CD14-positive monocyte (primary cell): Measurements from ENCODE around the gene TMEM132C. TPM values are rescaled to one million over a fixed set of nuclear protein-coding genes. Genes with fewer than 3 reads are reported as not detected.

Source experiments
- DNase-seq, 3 donors: peaks; one replicate each; pipeline ENCODE4 v3.0.0-alpha.2; 2011 to 2022
- H2AFZ ChIP-seq: 2 replicates; pipeline ENCODE4 v1.6.0; 2012; ENCODE audit warnings: mild to moderate bottlenecking, low read depth, low read length, inconsistent platforms; ENCODE audit not compliant: insufficient read depth, poor library complexity, severe bottlenecking
- H3K27ac ChIP-seq, 2 donors: 1 replicate in 1 of 2; 2 replicates in 1 of 2; pipeline ENCODE4 v1.5.1; 2012 to 2013; ENCODE audit warnings: low read length in 2 of 2, control low read depth in 1 of 2, inconsistent platforms in 1 of 2, low read depth in 1 of 2, mild to moderate bottlenecking in 1 of 2
- H3K27me3 ChIP-seq, 2 donors: one replicate each; pipeline versions ENCODE4 v1.6.0 to v1.6.1; 2011 to 2013; ENCODE audit warnings: low read length in 2 of 2; ENCODE audit not compliant: control insufficient read depth in 2 of 2, insufficient read depth in 2 of 2
- H3K36me3 ChIP-seq, 2 donors: replicated peaks in 1 of 2; 1 replicate in 1 of 2; 2 replicates in 1 of 2; pipeline versions ENCODE4 v1.5.1 to v1.6.1; 2012 to 2013; ENCODE audit warnings: low read length in 2 of 2, control low read depth in 1 of 2, inconsistent platforms in 1 of 2, mild to moderate bottlenecking in 1 of 2; ENCODE audit not compliant: insufficient read depth in 2 of 2, control insufficient read depth in 1 of 2
- H3K4me1 ChIP-seq, 2 donors: 1 replicate in 1 of 2; 2 replicates in 1 of 2; pipeline versions ENCODE4 v1.5.1 to v1.6.1; 2012 to 2013; ENCODE audit warnings: low read length in 2 of 2, control low read depth in 1 of 2, inconsistent platforms in 1 of 2, mild to moderate bottlenecking in 1 of 2, moderate library complexity in 1 of 2; ENCODE audit not compliant: insufficient read depth in 2 of 2, control insufficient read depth in 1 of 2
- H3K4me2 ChIP-seq: replicated peaks from 2 replicates; pipeline ENCODE3; 2012; ENCODE audit warnings: low read length, moderate library complexity, mild to moderate bottlenecking; ENCODE audit not compliant: poor library complexity, severe bottlenecking; ENCODE audit errors: extremely low read depth
- H3K4me3 ChIP-seq, 3 experiments: fragments of 200-600 bp in 1 of 3; sonication (generic) in 1 of 3; replicated peaks in 1 of 3; 1 replicate in 2 of 3; 2 replicates in 1 of 3; pipeline ENCODE4 v1.5.1; 2011 to 2013; ENCODE audit warnings: low read length in 3 of 3, mild to moderate bottlenecking in 3 of 3, control low read depth in 2 of 3, low read depth in 2 of 3, inconsistent platforms in 1 of 3, moderate library complexity in 1 of 3
- H3K79me2 ChIP-seq: 2 replicates; pipeline ENCODE4 v1.6.0; 2012; ENCODE audit warnings: mild to moderate bottlenecking, control low read depth, inconsistent platforms, low read length, moderate library complexity; ENCODE audit not compliant: insufficient read depth
- H3K9ac ChIP-seq: 2 replicates; pipeline ENCODE4 v1.6.0; 2017; ENCODE audit warnings: low read length, mild to moderate bottlenecking; ENCODE audit not compliant: insufficient read depth, poor library complexity, severe bottlenecking
- H3K9me3 ChIP-seq, 2 donors: replicated peaks in 1 of 2; 1 replicate in 1 of 2; 2 replicates in 1 of 2; pipeline versions ENCODE4 v1.5.1 to v1.6.1; 2012 to 2013; ENCODE audit warnings: low read length in 2 of 2, control low read depth in 1 of 2; ENCODE audit not compliant: control insufficient read depth in 1 of 2, insufficient read depth in 1 of 2
- H4K20me1 ChIP-seq: 2 replicates; pipeline ENCODE4 v1.6.0; 2012; ENCODE audit warnings: mild to moderate bottlenecking, low read length, control low read depth, moderate library complexity; ENCODE audit not compliant: insufficient read depth
- H3K27ac Mint-ChIP-seq, 7 donors: one replicate each; pipeline ENCODE4 v1.8.0; 2020; ENCODE audit warnings: mild to moderate bottlenecking in 7 of 7, mixed read lengths in 7 of 7, moderate library complexity in 6 of 7, inconsistent platforms in 2 of 7
- H3K27me3 Mint-ChIP-seq, 3 donors: one replicate each; pipeline ENCODE4 v1.8.0; 2021 to 2022; ENCODE audit warnings: low read depth in 3 of 3, mild to moderate bottlenecking in 3 of 3, mixed read lengths in 3 of 3, moderate library complexity in 3 of 3, inconsistent platforms in 1 of 3
- H3K36me3 Mint-ChIP-seq, 2 donors: one replicate each; pipeline ENCODE4 v1.8.0; 2020; ENCODE audit warnings: mixed read lengths in 2 of 2, inconsistent platforms in 1 of 2, mild to moderate bottlenecking in 1 of 2
- H3K4me1 Mint-ChIP-seq: one replicate; pipeline ENCODE4 v1.8.0; 2020; ENCODE audit warnings: mild to moderate bottlenecking, mixed read lengths
- H3K4me3 Mint-ChIP-seq, 2 donors: one replicate each; pipeline ENCODE4 v1.8.0; 2020; ENCODE audit warnings: mild to moderate bottlenecking in 2 of 2, mixed read lengths in 2 of 2, moderate library complexity in 1 of 2
- H3K9me3 Mint-ChIP-seq, 7 donors: one replicate each; pipeline ENCODE4 v1.8.0; 2020 to 2022; ENCODE audit warnings: mixed read lengths in 7 of 7, mild to moderate bottlenecking in 6 of 7, moderate library complexity in 6 of 7, inconsistent platforms in 2 of 7
- WGBS: methylation state at CpG from one replicate; pipeline ENCODE4 v1.1.5; 2013; ENCODE audit warnings: missing lambda C conversion rate; ENCODE audit not compliant: insufficient coverage; 5-methylcytosine and 5-hydroxymethylcytosine counted together
- intact Hi-C, 2 donors: fragments of 100-400 bp; cut with micrococcal nuclease; formaldehyde crosslinking; loops; one replicate each; pipeline versions ENCODE4 v1.15.0 to v1.15.1; 2023
- polyA plus RNA-seq, 3 donors: library from polyadenylated mRNA; depleted of rRNA in 1 of 3; unstranded in 2 of 3; stranded (reverse) in 1 of 3; fragments of 300-500 nt in 2 of 3; fragments of >200 nt in 1 of 3; fragmentation: Illumina TruSeq in 2 of 3; gene quantifications; 1 replicate in 2 of 3; 2 replicates in 1 of 3; pipeline ENCODE4 v1.2.3, GENCODE V29; 2012 to 2021
- TF ChIP-seq, protein P1 (sequence below): fragments of 200-600 bp; IDR thresholded peaks from one replicate; pipeline ENCODE4 v1.8.0; 2022; ENCODE audit warnings: antibody characterized with exemption, mild to moderate bottlenecking

Gene TMEM132C
- polyA plus RNA-seq, 3 donors, result not detected

DNA sequence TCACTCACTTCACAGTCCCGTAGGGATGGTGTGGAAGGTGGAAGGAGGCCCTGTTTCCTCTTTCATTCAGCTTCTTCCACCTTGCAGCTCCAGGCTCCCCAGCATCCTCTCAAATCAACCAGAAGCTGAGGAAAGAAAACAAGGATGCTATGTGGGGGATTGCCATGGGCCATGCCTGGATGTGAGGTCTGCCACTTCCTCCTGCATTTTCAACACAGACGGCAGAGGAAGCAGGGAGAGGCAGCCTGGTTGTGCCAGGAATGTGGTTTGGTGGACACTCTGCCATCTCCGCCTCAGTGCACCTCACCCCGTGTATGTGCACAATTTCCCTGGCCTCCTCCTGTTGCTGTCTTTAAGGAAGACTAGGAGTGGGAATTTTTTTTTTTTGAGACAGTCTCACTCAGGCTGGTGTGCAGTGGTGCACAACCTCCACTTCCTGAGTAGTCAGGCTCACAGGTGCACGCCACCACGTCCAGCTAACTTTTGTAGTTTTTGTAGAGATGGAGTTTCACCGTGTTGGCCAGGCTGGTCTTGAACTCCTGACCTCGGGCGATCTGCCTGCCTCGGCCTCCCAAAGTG is 457.6 kb downstream of the TMEM132C start:
- intact Hi-C loops, result no loop called here
- Mint-ChIP-seq H3K9me3 (peaks cover 0 to 9% (median 3%) of the 10 kb centered on the region in 7 donors), H3K4me1 (no peaks in the 10 kb centered on the region), H3K4me3 (no peak overlapping the region), H3K36me3 (no peaks in the 10 kb centered on the region), H3K27ac (no peak overlapping the region), H3K27me3 (peaks cover 0 to 6% (median 3%) of the 10 kb centered on the region in 3 donors)
- no peak overlapping the region for H3K9ac ChIP-seq
- H3K27ac ChIP-seq, result no peak overlapping the region
- no peak overlapping the region for H2AFZ ChIP-seq
- 79% methylated on average over 4 of the region's 10 CpGs for WGBS
- H3K4me1 ChIP-seq, result no peaks in the 10 kb centered on the region
- H3K9me3 ChIP-seq, result peaks cover 0 to 2% of the 10 kb centered on the region in 2 donors
- DNase-seq, result no peak
- H3K36me3 ChIP-seq, result no peaks in the 10 kb centered on the region
- TF ChIP-seq, protein P1, sequence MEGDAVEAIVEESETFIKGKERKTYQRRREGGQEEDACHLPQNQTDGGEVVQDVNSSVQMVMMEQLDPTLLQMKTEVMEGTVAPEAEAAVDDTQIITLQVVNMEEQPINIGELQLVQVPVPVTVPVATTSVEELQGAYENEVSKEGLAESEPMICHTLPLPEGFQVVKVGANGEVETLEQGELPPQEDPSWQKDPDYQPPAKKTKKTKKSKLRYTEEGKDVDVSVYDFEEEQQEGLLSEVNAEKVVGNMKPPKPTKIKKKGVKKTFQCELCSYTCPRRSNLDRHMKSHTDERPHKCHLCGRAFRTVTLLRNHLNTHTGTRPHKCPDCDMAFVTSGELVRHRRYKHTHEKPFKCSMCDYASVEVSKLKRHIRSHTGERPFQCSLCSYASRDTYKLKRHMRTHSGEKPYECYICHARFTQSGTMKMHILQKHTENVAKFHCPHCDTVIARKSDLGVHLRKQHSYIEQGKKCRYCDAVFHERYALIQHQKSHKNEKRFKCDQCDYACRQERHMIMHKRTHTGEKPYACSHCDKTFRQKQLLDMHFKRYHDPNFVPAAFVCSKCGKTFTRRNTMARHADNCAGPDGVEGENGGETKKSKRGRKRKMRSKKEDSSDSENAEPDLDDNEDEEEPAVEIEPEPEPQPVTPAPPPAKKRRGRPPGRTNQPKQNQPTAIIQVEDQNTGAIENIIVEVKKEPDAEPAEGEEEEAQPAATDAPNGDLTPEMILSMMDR, result no peak
- H3K27me3 ChIP-seq, result no peaks in the 10 kb centered on the region
- no peak overlapping the region for H3K4me3 ChIP-seq
- no peak overlapping the region for H3K4me2 ChIP-seq
- H3K79me2 ChIP-seq, result no peaks in the 10 kb centered on the region
- no peaks in the 10 kb centered on the region for H4K20me1 ChIP-seq

DNA sequence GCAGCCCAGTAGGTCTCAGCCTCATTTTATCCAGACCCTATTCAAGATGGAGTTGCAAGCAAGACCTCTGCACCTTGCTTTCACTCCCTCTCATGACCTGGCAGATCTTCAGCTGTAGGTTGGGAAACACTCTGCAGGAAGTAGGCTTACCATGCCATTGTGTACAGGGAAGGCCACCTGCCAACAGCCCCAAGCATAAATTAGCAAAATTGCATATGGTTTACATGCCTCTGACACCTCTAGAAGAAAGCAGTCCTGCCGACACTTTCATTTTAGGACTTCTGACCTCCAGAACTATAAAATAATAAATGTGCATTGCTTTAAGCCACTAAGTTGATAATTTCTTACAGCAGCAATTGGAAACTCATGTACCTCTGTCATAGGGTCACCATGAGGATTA is 459.9 kb downstream of the TMEM132C start:
- peaks cover 0 to 8% (median 0%) of the 10 kb centered on the region in 3 donors for H3K27me3 Mint-ChIP-seq
- Histone ChIP-seq H2AFZ (no peak overlapping the region), H3K27ac (no peak overlapping the region), H3K4me3 (no peak overlapping the region), H3K9ac (no peak overlapping the region), H3K4me2 (no peak overlapping the region), H3K9me3 (no peaks in the 10 kb centered on the region), H3K79me2 (no peaks in the 10 kb centered on the region), H4K20me1 (no peaks in the 10 kb centered on the region), H3K27me3 (no peaks in the 10 kb centered on the region), H3K36me3 (no peaks in the 10 kb centered on the region), H3K4me1 (no peaks in the 10 kb centered on the region)
- H3K36me3 Mint-ChIP-seq, result no peaks in the 10 kb centered on the region
- TF ChIP-seq, protein P1, result no peak
- H3K9me3 Mint-ChIP-seq, result peaks cover 0 to 4% (median 0%) of the 10 kb centered on the region in 7 donors
- H3K4me3 Mint-ChIP-seq, result no peak overlapping the region
- no peak overlapping the region for H3K27ac Mint-ChIP-seq
- intact Hi-C loops, result no loop called here
- WGBS, result no CpG with 5 or more reads among the region's 1 CpG
- no peaks in the 10 kb centered on the region for H3K4me1 Mint-ChIP-seq
- DNase-seq, result no peak
